GM21390 (cell line): Measurements from ENCODE around the gene ACSM4.
"Not testable (repeated sequence)": the region's sequence is repeated elsewhere in the genome, so short reads cannot be mapped to it uniquely, and the experiment has no call there.

Experiments
- ATAC-seq: cut with Tn5 transposase; IDR thresholded peaks from one replicate; pipeline ENCODE4 v1.9.1; 2021; ENCODE audit not compliant: unreplicated experiment

ACSM4 gene

DNA sequence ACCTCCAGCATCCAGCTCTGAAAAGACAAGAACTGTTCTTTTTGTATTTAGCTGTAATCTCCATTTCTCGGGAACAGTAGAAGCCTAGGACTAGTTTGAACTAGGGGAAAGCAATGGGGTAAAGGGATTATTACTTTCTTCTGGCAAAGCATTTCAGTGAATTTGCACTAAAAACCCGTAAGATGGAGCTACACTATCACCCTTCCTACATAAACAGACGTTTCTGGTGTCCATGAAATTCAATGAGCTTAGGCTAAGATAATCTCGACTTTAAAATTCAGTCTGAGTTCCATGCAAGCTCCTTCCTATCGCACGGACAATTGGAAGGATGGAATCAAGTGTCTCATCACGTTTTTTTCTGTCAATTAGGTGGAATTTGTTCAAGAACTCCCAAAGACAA is 24.0 kb downstream of the ACSM4 start:
- ATAC-seq: no peak

GRCh38 chr12:7337790-7338189 is 33.9 kb downstream of the ACSM4 start:
- not testable (repeated sequence) for ATAC-seq

GRCh38 chr12:7339675-7340074 is 35.8 kb downstream of the ACSM4 start:
- ATAC-seq: no peak

GRCh38 chr12:7344833-7345606 is 41.1 kb downstream of the ACSM4 start:
- no peak for ATAC-seq

- no peak for ATAC-seq
Observed at GRCh38 chr12:7346551-7347225, 42.8 kb downstream of the ACSM4 start.

GRCh38 chr12:7349418-7349817 is 45.5 kb downstream of the ACSM4 start:
- no peak for ATAC-seq

DNA sequence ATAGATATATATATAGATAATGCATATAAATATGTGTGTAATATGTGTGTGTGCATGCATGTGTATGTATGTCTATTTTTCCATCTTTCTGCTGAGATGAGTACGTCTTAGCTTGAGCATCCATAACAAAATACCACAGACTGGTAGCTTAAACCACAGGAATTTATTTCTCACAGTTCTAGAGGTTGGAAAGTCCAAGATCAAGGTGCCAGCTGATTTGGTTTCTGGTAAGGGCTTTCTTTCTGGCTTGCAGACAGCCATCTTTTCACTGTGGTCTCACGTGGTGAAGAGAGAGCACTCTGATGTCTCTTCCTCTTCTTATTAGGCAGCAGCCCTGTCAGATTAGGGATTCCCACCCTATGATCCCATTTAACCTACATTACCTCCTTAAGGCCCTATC is 47.3 kb downstream of the ACSM4 start:
- no peak for ATAC-seq

GRCh38 chr12:7352661-7353060 is 48.8 kb downstream of the ACSM4 start:
- ATAC-seq: no peak

- no peak for ATAC-seq
Observed at GRCh38 chr12:7354529-7354928, 50.7 kb downstream of the ACSM4 start.

- ATAC-seq: no peak
Observed at GRCh38 chr12:7361265-7361664, 57.4 kb downstream of the ACSM4 start.

DNA sequence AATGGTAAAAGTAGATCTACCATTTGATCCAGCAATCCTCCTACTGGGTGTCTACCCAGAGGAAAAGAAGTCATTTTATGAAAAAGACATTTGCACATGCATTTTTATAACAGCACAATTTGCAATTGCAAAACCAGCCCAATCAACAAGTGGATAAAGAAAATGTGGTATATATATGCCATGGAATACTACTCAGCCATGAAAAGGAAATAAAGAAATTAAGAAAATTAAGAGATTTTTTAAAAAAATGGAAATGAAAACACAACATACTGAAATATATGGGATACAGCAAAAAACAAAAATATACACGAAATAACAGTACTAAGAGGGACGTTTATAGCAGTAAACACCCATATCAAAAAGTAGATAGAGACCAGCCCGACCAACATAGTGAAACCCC is 58.9 kb downstream of the ACSM4 start:
- ATAC-seq: no peak

DNA sequence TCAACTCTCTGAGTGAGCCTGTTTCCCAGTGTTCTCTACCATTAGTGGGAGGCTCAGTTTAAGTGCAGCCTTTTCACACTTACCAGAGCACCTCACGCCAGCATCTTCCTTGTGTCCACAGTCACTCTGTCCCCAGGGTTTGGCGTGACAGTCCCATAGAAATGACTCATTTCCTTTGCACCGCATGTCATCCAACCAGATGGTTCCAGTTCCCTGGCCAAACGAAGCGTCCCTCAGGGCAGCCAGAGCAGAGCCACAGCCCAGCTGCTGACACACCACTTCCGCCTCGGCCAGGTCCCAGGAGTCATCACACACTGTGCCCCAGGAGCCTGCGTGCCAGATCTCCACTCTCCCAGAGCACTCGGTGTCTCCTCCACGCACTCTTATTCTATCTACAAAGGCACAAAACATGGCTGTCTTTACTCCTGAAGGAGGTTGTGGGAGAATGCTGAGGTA is 65.4 kb downstream of the ACSM4 start:
- ATAC-seq: peak; percentile 72

- no peak for ATAC-seq
Observed at GRCh38 chr12:7373226-7373625, 69.4 kb downstream of the ACSM4 start.

DNA sequence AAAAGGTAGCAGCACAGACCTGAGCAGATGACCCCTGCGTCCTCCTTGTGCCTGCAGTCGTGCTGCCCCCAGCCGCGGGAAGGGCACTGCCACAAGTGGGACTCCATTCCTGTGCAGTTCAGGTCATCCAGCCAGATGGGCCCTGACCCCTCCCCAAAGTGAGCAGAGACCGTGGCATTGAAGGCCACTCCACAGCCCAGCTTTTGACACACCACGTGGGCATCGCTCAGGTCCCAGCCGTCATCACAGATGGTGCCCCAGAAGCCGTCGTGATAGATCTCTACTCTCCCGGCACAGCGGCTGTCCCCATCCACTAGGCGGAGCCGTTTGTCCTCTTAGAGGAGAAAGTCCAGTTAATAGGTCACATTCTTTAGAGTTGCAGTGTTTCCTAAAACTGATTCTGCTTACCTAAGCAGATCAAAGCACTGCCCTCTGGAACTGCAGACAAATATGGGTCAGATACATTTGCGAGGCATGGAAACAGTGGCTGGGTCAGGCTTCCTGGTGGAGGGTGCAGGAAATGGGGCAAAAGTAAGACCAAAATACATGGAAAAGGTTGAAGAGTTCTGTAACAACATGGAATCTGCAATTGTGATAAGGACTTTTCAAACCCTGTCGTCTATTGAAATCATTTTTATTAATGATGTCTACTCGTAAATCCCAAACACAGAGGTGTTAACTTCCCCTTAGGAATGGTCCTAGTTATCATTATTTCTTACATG is 70.7 kb downstream of the ACSM4 start:
- ATAC-seq: no peak

DNA sequence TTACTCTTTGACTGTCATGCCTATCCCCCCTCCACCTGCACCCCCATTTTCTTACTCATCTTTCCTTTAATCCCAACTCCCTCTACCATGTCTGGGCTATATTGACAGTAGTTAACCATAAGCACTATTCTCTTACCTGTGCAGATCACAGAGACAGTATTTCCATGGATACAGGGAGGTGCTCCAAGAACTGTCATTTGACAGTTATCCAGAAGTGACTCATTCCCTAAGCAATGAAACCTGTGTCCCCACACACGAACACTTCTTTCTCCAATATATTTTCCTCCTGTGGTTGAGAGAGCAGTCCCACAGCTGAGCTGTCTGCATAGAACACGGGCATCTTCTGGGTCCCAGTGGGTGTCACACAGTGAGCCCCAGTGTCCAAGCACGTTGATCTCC is 71.3 kb downstream of the ACSM4 start:
- ATAC-seq: no peak

GRCh38 chr12:7376196-7376595 is 72.3 kb downstream of the ACSM4 start:
- ATAC-seq: no peak
